Endothelial cell of umbilical vein (primary cell): ENCODE measurements around the gene ARL8B. TPM values are rescaled to one million over a fixed set of nuclear protein-coding genes. Genes with fewer than 3 reads are reported as not detected.

ENCODE experiments used
- BruUV-seq: library from RNA; stranded (reverse); fragments of 400-500 nt; replicated peaks from 2 replicates; lab custom pipeline; 2021; lab: Mats Ljungman, UMichigan
- CTCF ChIA-PET: fragments of 300-600, 350-600 bp; sonication (Branson Sonifier 250); formaldehyde crosslinking; loops from one replicate; lab custom pipeline; 2021; ENCODE audit warnings: antibody characterized with exemption, inconsistent platforms; lab: Charles Lee
- POLR2A ChIA-PET: fragments of 300-600, 350-600 bp; sonication (Branson Sonifier 250); formaldehyde crosslinking; loops from one replicate; lab custom pipeline; 2021; ENCODE audit warnings: antibody characterized with exemption, inconsistent platforms; lab: Charles Lee
- DNase-seq: peaks from one replicate; pipeline ENCODE4 v3.0.0-alpha.2; 2011; ENCODE audit warnings: low read depth, low spot score
- FAIRE-seq: peaks from 2 replicates; lab custom pipeline; 2011; peaks lifted over from hg19 to GRCh38; lab: Jason Lieb, UNC
- H2AFZ ChIP-seq: 2 replicates; pipeline ENCODE4 v1.6.0; 2012; ENCODE audit warnings: low read depth, low read length, control low read depth, inconsistent platforms
- H3K27ac ChIP-seq: 2 replicates; pipeline ENCODE4 v1.5.1; 2011; ENCODE audit warnings: low read depth, mild to moderate bottlenecking, control low read depth, low read length, moderate library complexity; ENCODE audit not compliant: insufficient read depth
- H3K27me3 ChIP-seq, 2 experiments: 2 replicates each; pipeline versions ENCODE4 v1.6.0 to v1.6.1; 2011; ENCODE audit warnings: low read length in 2 of 2, mixed read lengths in 1 of 2; ENCODE audit not compliant: control insufficient read depth in 2 of 2, insufficient read depth in 2 of 2
- H3K36me3 ChIP-seq, 2 experiments: 2 replicates in 1 of 2; 3 replicates in 1 of 2; pipeline ENCODE4 v1.5.1; 2011; ENCODE audit warnings: low read length in 2 of 2, mild to moderate bottlenecking in 1 of 2, moderate library complexity in 1 of 2; ENCODE audit not compliant: control insufficient read depth in 2 of 2, insufficient read depth in 2 of 2; ENCODE audit errors: extremely low read depth in 1 of 2
- H3K4me1 ChIP-seq: 3 replicates; pipeline ENCODE4 v1.5.1; 2011; ENCODE audit warnings: mild to moderate bottlenecking, low read length; ENCODE audit not compliant: control insufficient read depth, insufficient read depth; ENCODE audit errors: extremely low read depth
- H3K4me2 ChIP-seq: 2 replicates; pipeline ENCODE4 v1.6.1; 2011; ENCODE audit warnings: low read length, control low read depth, mixed read lengths; ENCODE audit not compliant: insufficient read depth
- H3K4me3 ChIP-seq, 3 experiments: fragments of 200-600 bp in 1 of 3; sonication (generic), shearing (Covaris generic) in 1 of 3; replicated peaks in 1 of 3; 2 replicates each; pipeline ENCODE4 v1.5.1; 2011 to 2016; ENCODE audit warnings: control low read depth in 3 of 3, low read length in 3 of 3, mild to moderate bottlenecking in 2 of 3, inconsistent platforms in 1 of 3, low read depth in 1 of 3, moderate library complexity in 1 of 3; ENCODE audit not compliant: insufficient read depth in 1 of 3
- H3K79me2 ChIP-seq: 2 replicates; pipeline ENCODE4 v1.6.0; 2012; ENCODE audit warnings: low read length, inconsistent platforms; ENCODE audit not compliant: control insufficient read depth, insufficient read depth
- H3K9ac ChIP-seq: replicated peaks from 2 replicates; pipeline ENCODE3; 2011; ENCODE audit warnings: low read length, control low read depth; ENCODE audit not compliant: insufficient read depth; ENCODE audit errors: extremely low read depth
- H3K9me1 ChIP-seq: replicated peaks from 3 replicates; pipeline ENCODE4 v1.6.0; 2011; ENCODE audit warnings: mild to moderate bottlenecking, low read length; ENCODE audit not compliant: control insufficient read depth, insufficient read depth; ENCODE audit errors: extremely low read depth
- H3K9me3 ChIP-seq: replicated peaks from 2 replicates; pipeline ENCODE4 v1.5.1; 2012; ENCODE audit warnings: low read length, inconsistent platforms; ENCODE audit not compliant: control insufficient read depth, insufficient read depth
- H4K20me1 ChIP-seq: replicated peaks from 2 replicates; pipeline ENCODE3; 2011; ENCODE audit warnings: mild to moderate bottlenecking, low read length; ENCODE audit not compliant: control insufficient read depth, insufficient read depth; ENCODE audit errors: extremely low read depth
- EZH2 ChIP-seq: IDR thresholded peaks from 2 replicates; pipeline ENCODE4 v1.6.1; 2012; ENCODE audit warnings: borderline replicate concordance, low read depth, mild to moderate bottlenecking, moderate library complexity, low read length, inconsistent platforms; ENCODE audit not compliant: severe bottlenecking
- FOS ChIP-seq: IDR thresholded peaks from 2 replicates; pipeline ENCODE4 v1.6.1; 2011; ENCODE audit warnings: mild to moderate bottlenecking, low read length, moderate library complexity, borderline replicate concordance; ENCODE audit not compliant: insufficient read depth
- GATA2 ChIP-seq: IDR thresholded peaks from 2 replicates; pipeline ENCODE4 v1.7.0; 2011; ENCODE audit warnings: low read depth, mild to moderate bottlenecking, moderate library complexity, mixed read lengths, low read length; ENCODE audit not compliant: insufficient read length, insufficient read depth
- JUN ChIP-seq: IDR thresholded peaks from 2 replicates; pipeline ENCODE4 v1.6.1; 2011; ENCODE audit warnings: borderline replicate concordance, low read depth; ENCODE audit not compliant: insufficient read length, insufficient read depth
- MYC ChIP-seq: IDR thresholded peaks from one replicate; pipeline ENCODE4 v1.6.1; 2011; ENCODE audit warnings: mild to moderate bottlenecking, low read depth, low read length
- POLR2A ChIP-seq: IDR thresholded peaks from 2 replicates; pipeline ENCODE4 v1.6.1; 2012; ENCODE audit warnings: low read depth, mild to moderate bottlenecking, control low read depth, low read length
- POLR2AphosphoS5 ChIP-seq: IDR thresholded peaks from 2 replicates; pipeline ENCODE4 v1.6.1; 2012; ENCODE audit warnings: low read depth, mild to moderate bottlenecking, control low read depth, low read length, moderate library complexity; ENCODE audit not compliant: insufficient read depth
- dilution Hi-C: fragments of 300-500 bp; cut with MboI; formaldehyde crosslinking; loops from one replicate; pipeline ENCODE4 v1.15.0; 2019; ENCODE audit warnings: low sequenced_read_pairs; ENCODE audit not compliant: extremely low pct_ligation_motif_present
- intact Hi-C: fragments of 100-400 bp; cut with micrococcal nuclease; formaldehyde crosslinking; loops from one replicate; pipeline ENCODE4 v1.10.0; 2022
- polyA plus RNA-seq, 4 experiments: library from polyadenylated mRNA; depleted of rRNA in 3 of 4; stranded (reverse) in 3 of 4; unstranded in 1 of 4; fragments of >200 nt; gene quantifications; 2 replicates each; pipeline versions ENCODE4 v1.2.1 to v1.2.3, GENCODE V29; 2011 to 2012; ENCODE audit warnings: missing spikeins in 1 of 4
- total RNA-seq: library from RNA; stranded (reverse); gene quantifications from 2 replicates; pipeline ENCODE4 v1.2.3, GENCODE V29; 2021
- TF ChIP-seq, protein P1 (sequence below): IDR thresholded peaks from 2 replicates; pipeline ENCODE4 v1.6.1; 2011; ENCODE audit not compliant: insufficient read depth, insufficient read length
- TF ChIP-seq, protein P2 (sequence below), 2 donors: IDR thresholded peaks; 1 replicate in 1 of 2; 2 replicates in 1 of 2; pipeline ENCODE4 v1.5.1; 2011; ENCODE audit warnings: low read length in 2 of 2, mild to moderate bottlenecking in 2 of 2, moderate library complexity in 2 of 2, control low read depth in 1 of 2, inconsistent platforms in 1 of 2, low read depth in 1 of 2; ENCODE audit not compliant: insufficient read depth in 1 of 2; ENCODE audit errors: extremely low read depth in 1 of 2

Gene ARL8B
- total and polyA plus RNA-seq, 2 donors (not counting 3 experiments of a cell fraction or from before 2014, with no cell fraction given), result 32.1 to 58.2 TPM

DNA sequence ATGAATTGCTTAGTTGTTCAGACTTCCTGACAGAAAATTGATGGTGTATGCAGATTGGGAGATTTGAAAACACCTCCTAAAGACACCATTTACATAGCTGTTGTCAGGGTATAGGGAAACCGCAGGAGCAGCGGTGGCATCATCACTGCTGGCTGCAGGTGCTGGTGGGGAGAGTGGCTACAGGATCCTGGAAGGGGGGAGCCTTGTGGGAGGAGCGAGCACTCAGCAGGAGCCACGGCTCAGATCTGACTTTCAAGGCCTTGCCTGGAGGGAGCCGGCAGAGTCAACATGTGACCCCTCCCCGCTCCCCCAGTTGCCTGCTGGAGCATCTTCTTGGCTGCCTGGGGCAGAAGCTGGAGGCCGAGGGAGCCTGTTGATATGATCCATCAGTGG lies 91.5 kb downstream of the ARL8B start:
- Histone ChIP-seq H3K36me3 (peaks cover 38 to 59% of the 10 kb centered on the region in 2 experiments), H3K4me1 (no peaks in the 10 kb centered on the region), H4K20me1 (peaks cover 2% of the 10 kb centered on the region), H3K9ac (no peak overlapping the region), H3K4me2 (no peak overlapping the region), H3K9me3 (no peaks in the 10 kb centered on the region), H3K27me3 (no peaks in the 10 kb centered on the region), H3K4me3 (no peak overlapping the region), H3K9me1 (no peaks in the 10 kb centered on the region), H2AFZ (no peak overlapping the region), H3K27ac (no peak overlapping the region), H3K79me2 (no peaks in the 10 kb centered on the region)
- DNase-seq (no peak), FAIRE-seq (no peak)
- BruUV-seq, result no TSS peak
- intact Hi-C loops, result no loop called here
- CTCF ChIA-PET, result interaction anchor here (1.3 kb wide), 1 partner anchor 13 kb away, joined by 3 read pairs; no protein-coding TSS in a partner anchor
- dilution Hi-C loops, result no loop called here
- no peak for TF ChIP-seq JUN
- no peak for TF ChIP-seq MYC
- no peak for TF ChIP-seq POLR2AphosphoS5
- TF ChIP-seq EZH2, result no peak
- TF ChIP-seq GATA2, result no peak
- TF ChIP-seq POLR2A, result no peak
- no peak for TF ChIP-seq FOS
- TF ChIP-seq, protein P1, sequence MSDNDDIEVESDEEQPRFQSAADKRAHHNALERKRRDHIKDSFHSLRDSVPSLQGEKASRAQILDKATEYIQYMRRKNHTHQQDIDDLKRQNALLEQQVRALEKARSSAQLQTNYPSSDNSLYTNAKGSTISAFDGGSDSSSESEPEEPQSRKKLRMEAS, result no peak
- TF ChIP-seq, protein P2, sequence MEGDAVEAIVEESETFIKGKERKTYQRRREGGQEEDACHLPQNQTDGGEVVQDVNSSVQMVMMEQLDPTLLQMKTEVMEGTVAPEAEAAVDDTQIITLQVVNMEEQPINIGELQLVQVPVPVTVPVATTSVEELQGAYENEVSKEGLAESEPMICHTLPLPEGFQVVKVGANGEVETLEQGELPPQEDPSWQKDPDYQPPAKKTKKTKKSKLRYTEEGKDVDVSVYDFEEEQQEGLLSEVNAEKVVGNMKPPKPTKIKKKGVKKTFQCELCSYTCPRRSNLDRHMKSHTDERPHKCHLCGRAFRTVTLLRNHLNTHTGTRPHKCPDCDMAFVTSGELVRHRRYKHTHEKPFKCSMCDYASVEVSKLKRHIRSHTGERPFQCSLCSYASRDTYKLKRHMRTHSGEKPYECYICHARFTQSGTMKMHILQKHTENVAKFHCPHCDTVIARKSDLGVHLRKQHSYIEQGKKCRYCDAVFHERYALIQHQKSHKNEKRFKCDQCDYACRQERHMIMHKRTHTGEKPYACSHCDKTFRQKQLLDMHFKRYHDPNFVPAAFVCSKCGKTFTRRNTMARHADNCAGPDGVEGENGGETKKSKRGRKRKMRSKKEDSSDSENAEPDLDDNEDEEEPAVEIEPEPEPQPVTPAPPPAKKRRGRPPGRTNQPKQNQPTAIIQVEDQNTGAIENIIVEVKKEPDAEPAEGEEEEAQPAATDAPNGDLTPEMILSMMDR (IDR thresholded peaks at IDR 0.05; ENCODE audit: extremely low read depth in 1 of 2, insufficient read depth in 1 of 2, low read depth in 1 of 2, low read length in 2 of 2), result no peak
- POLR2A ChIA-PET, result no interaction called here
